ACHN (cell line): ENCODE measurements around the gene ZNF385D.

Source experiments
- DNase-seq: peaks from one replicate; pipeline ENCODE4 v3.0.0-alpha.2; 2015
- in situ Hi-C: cut with HindIII; loops from 2 replicates; pipeline ENCODE4 v1.10.0; 2017; ENCODE audit warnings: low sequenced_read_pairs, low pct_ligation_motif_present, low pct_unique_long_range_greater_than_20kb

Gene ZNF385D

GRCh38 chr3:21641959-21642358 lies 109.1 kb downstream of the ZNF385D start:
- DNase-seq = no peak
- in situ Hi-C loops = no loop called here

- in situ Hi-C loops = no loop called here
- no peak for DNase-seq
Measured at GRCh38 chr3:21638488-21638887, 112.5 kb downstream of the ZNF385D start.

GRCh38 chr3:21634112-21634511 lies 116.9 kb downstream of the ZNF385D start:
- DNase-seq = no peak
- in situ Hi-C loops = no loop called here

- no peak for DNase-seq
- in situ Hi-C loops = no loop called here
Measured at GRCh38 chr3:21624524-21624923, 126.5 kb downstream of the ZNF385D start.

GRCh38 chr3:21621181-21621651 lies 129.8 kb downstream of the ZNF385D start:
- in situ Hi-C loops = no loop called here
- peak; percentile 31 for DNase-seq

GRCh38 chr3:21620511-21621155 lies 130.4 kb downstream of the ZNF385D start:
- DNase-seq = peak; percentile 43
- in situ Hi-C loops = no loop called here

GRCh38 chr3:21618695-21619094 lies 132.3 kb downstream of the ZNF385D start:
- no peak for DNase-seq
- in situ Hi-C loops = no loop called here

- no peak for DNase-seq
- in situ Hi-C loops = no loop called here
Measured at GRCh38 chr3:21613372-21614070, 137.5 kb downstream of the ZNF385D start.

- no peak for DNase-seq
- in situ Hi-C loops = no loop called here
Measured at GRCh38 chr3:21601178-21601577, 149.8 kb downstream of the ZNF385D start.

GRCh38 chr3:21599890-21600289 lies 151.1 kb downstream of the ZNF385D start:
- DNase-seq = no peak
- in situ Hi-C loops = no loop called here

- DNase-seq = no peak
- in situ Hi-C loops = no loop called here
Measured at GRCh38 chr3:21592828-21593227, 158.2 kb downstream of the ZNF385D start.

- in situ Hi-C loops = no loop called here
- no peak for DNase-seq
Measured at GRCh38 chr3:21587894-21588293, 163.1 kb downstream of the ZNF385D start.

- in situ Hi-C loops = no loop called here
- DNase-seq = no peak
Measured at GRCh38 chr3:21585216-21585740, 165.7 kb downstream of the ZNF385D start.

GRCh38 chr3:21573291-21573690 lies 177.7 kb downstream of the ZNF385D start:
- DNase-seq = no peak
- in situ Hi-C loops = no loop called here

GRCh38 chr3:21564531-21564930 lies 186.5 kb downstream of the ZNF385D start:
- in situ Hi-C loops = no loop called here
- DNase-seq = no peak

- in situ Hi-C loops = no loop called here
Measured at GRCh38 chr3:21562243-21562642, 188.8 kb downstream of the ZNF385D start.

GRCh38 chr3:21561472-21561871 lies 189.5 kb downstream of the ZNF385D start:
- in situ Hi-C loops = no loop called here
- DNase-seq = no peak

More at GRCh38 chr3:21562243-21562642, 188.8 kb downstream of the ZNF385D start:
- no peak for DNase-seq

- DNase-seq = no peak
- in situ Hi-C loops = no loop called here
Measured at GRCh38 chr3:21551019-21551418, 200.0 kb downstream of the ZNF385D start.

- no peak for DNase-seq
- in situ Hi-C loops = no loop called here
Measured at GRCh38 chr3:21544076-21544462, 206.9 kb downstream of the ZNF385D start.
